Measurements from ENCODE around the gene CACFD1. TPM values are rescaled to one million over a fixed set of nuclear protein-coding genes. Genes with fewer than 3 reads are reported as not detected.

The CACFD1 gene
- total and polyA plus RNA-seq, 9 of the 15 experiments (the other 6 are each of a cell fraction or from before 2014, with no cell fraction given), result 0.11 to 1.4 (median 1.1) TPM; not detected in 2

DNA sequence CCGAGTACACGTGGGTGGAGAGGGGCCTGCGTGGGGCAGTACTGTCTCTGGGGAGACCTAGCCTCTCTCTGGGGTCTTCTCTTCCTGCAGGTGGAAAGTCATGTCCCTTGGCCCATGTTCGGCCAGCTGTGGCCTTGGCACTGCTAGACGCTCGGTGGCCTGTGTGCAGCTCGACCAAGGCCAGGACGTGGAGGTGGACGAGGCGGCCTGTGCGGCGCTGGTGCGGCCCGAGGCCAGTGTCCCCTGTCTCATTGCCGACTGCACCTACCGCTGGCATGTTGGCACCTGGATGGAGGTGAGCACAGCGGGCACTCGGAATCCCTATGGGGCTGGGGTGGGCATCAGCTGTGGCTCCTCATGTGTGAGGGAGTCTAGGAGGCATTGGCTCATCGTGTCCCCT, 5.5 kb upstream of the CACFD1 start (continued):
- TF ChIP-seq, protein P1, sequence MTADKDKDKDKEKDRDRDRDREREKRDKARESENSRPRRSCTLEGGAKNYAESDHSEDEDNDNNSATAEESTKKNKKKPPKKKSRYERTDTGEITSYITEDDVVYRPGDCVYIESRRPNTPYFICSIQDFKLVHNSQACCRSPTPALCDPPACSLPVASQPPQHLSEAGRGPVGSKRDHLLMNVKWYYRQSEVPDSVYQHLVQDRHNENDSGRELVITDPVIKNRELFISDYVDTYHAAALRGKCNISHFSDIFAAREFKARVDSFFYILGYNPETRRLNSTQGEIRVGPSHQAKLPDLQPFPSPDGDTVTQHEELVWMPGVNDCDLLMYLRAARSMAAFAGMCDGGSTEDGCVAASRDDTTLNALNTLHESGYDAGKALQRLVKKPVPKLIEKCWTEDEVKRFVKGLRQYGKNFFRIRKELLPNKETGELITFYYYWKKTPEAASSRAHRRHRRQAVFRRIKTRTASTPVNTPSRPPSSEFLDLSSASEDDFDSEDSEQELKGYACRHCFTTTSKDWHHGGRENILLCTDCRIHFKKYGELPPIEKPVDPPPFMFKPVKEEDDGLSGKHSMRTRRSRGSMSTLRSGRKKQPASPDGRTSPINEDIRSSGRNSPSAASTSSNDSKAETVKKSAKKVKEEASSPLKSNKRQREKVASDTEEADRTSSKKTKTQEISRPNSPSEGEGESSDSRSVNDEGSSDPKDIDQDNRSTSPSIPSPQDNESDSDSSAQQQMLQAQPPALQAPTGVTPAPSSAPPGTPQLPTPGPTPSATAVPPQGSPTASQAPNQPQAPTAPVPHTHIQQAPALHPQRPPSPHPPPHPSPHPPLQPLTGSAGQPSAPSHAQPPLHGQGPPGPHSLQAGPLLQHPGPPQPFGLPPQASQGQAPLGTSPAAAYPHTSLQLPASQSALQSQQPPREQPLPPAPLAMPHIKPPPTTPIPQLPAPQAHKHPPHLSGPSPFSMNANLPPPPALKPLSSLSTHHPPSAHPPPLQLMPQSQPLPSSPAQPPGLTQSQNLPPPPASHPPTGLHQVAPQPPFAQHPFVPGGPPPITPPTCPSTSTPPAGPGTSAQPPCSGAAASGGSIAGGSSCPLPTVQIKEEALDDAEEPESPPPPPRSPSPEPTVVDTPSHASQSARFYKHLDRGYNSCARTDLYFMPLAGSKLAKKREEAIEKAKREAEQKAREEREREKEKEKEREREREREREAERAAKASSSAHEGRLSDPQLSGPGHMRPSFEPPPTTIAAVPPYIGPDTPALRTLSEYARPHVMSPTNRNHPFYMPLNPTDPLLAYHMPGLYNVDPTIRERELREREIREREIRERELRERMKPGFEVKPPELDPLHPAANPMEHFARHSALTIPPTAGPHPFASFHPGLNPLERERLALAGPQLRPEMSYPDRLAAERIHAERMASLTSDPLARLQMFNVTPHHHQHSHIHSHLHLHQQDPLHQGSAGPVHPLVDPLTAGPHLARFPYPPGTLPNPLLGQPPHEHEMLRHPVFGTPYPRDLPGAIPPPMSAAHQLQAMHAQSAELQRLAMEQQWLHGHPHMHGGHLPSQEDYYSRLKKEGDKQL (CRISPR knock-in tag; IDR thresholded peaks at IDR 0.05; ENCODE audit: borderline replicate concordance), result no peak
- TF ChIP-seq, protein P2, sequence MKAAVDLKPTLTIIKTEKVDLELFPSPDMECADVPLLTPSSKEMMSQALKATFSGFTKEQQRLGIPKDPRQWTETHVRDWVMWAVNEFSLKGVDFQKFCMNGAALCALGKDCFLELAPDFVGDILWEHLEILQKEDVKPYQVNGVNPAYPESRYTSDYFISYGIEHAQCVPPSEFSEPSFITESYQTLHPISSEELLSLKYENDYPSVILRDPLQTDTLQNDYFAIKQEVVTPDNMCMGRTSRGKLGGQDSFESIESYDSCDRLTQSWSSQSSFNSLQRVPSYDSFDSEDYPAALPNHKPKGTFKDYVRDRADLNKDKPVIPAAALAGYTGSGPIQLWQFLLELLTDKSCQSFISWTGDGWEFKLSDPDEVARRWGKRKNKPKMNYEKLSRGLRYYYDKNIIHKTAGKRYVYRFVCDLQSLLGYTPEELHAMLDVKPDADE (conservative IDR thresholded peaks at IDR 0.05; ENCODE audit: control insufficient read depth, low read depth, low read length), result no peak
- TF ChIP-seq, protein P3, sequence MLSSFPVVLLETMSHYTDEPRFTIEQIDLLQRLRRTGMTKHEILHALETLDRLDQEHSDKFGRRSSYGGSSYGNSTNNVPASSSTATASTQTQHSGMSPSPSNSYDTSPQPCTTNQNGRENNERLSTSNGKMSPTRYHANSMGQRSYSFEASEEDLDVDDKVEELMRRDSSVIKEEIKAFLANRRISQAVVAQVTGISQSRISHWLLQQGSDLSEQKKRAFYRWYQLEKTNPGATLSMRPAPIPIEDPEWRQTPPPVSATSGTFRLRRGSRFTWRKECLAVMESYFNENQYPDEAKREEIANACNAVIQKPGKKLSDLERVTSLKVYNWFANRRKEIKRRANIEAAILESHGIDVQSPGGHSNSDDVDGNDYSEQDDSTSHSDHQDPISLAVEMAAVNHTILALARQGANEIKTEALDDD (IDR thresholded peaks at IDR 0.05), result no peak
- no peak for TF ChIP-seq MECOM (CRISPR knock-in tag; IDR thresholded peaks at IDR 0.05)
- TF ChIP-seq ZNF780A (CRISPR knock-in tag; IDR thresholded peaks at IDR 0.05), result no peak
- no peak for TF ChIP-seq NEUROD1 (IDR thresholded peaks at IDR 0.05; ENCODE audit: borderline replicate concordance, low read depth, low read length, partially characterized antibody)
